HCT116 (cell line): Measurements from ENCODE around the gene UBE3C. TPM values are rescaled to one million over a fixed set of nuclear protein-coding genes. Genes with fewer than 3 reads are reported as not detected.

ENCODE experiments used
- ATAC-seq: fragments of 200-7000 bp; cut with Tn5 transposase; 2 replicates; pipeline ENCODE4 v1.9.1; 2020; ENCODE audit warnings: mild to moderate bottlenecking, moderate library complexity
- BruUV-seq: library from RNA; stranded (reverse); fragments of 400-500 nt; replicated peaks from 2 replicates; lab custom pipeline; 2021; lab: Mats Ljungman, UMichigan
- CTCF ChIA-PET: fragments of 300-600 bp; sonication (Branson Sonifier 250); formaldehyde crosslinking; loops from one replicate; lab custom pipeline; 2021; ENCODE audit warnings: antibody characterized with exemption; lab: Charles Lee
- POLR2A ChIA-PET: fragments of 300-600, 350-600 bp; sonication (Branson Sonifier 250); formaldehyde crosslinking; loops from one replicate; lab custom pipeline; 2021; ENCODE audit warnings: antibody characterized with exemption; lab: Charles Lee
- RAD21 ChIA-PET, 2 experiments: fragments of 300-600 bp; sonication (Branson Sonifier 250); formaldehyde crosslinking; loops; one replicate each; lab custom pipeline; 2023; ENCODE audit warnings: low total read pairs in 2 of 2; ENCODE audit not compliant: uncharacterized antibody in 2 of 2, unreplicated experiment in 2 of 2, low non-redundant PET in 1 of 2; lab: Charles Lee
- DNase-seq: peaks from one replicate; pipeline ENCODE4 v3.0.0-alpha.2; 2010; ENCODE audit warnings: low read depth, low spot score
- H2AFZ ChIP-seq: fragments of 200-600 bp; shearing (Covaris generic), sonication (generic); 2 replicates; pipeline ENCODE4 v1.6.1; 2017; ENCODE audit warnings: low read depth, mixed run types, mixed read lengths, antibody characterized with exemption, low read length; ENCODE audit not compliant: poor library complexity, severe bottlenecking
- H3K27ac ChIP-seq: 2 replicates; pipeline ENCODE4 v1.5.1; 2012; ENCODE audit warnings: low read depth, low read length
- H3K27me3 ChIP-seq: fragments of 200-600 bp; sonication (generic); 2 replicates; pipeline ENCODE4 v1.6.1; 2016; ENCODE audit warnings: mixed run types, low read length, mixed read lengths; ENCODE audit not compliant: insufficient read depth
- H3K36me3 ChIP-seq, 2 experiments: fragments of 200-500 bp in 1 of 2; fragments of 200-600 bp in 1 of 2; sonication (Bioruptor generic) in 1 of 2; sonication (generic) in 1 of 2; 2 replicates each; pipeline versions ENCODE4 v1.5.1 to v1.6.1; 2014 to 2016; ENCODE audit warnings: low read length in 2 of 2, inconsistent platforms in 1 of 2, mixed read lengths in 1 of 2, mixed run types in 1 of 2; ENCODE audit not compliant: insufficient read depth in 2 of 2, control insufficient read depth in 1 of 2
- H3K4me1 ChIP-seq, 2 experiments: fragments of 200-600 bp in 1 of 2; sonication (generic) in 1 of 2; 2 replicates each; pipeline versions ENCODE4 v1.5.1 to v1.6.1; 2012 to 2017; ENCODE audit warnings: low read length in 2 of 2, inconsistent platforms in 1 of 2, mild to moderate bottlenecking in 1 of 2, mixed read lengths in 1 of 2, mixed run types in 1 of 2, moderate library complexity in 1 of 2; ENCODE audit not compliant: insufficient read depth in 2 of 2, control insufficient read depth in 1 of 2
- H3K4me2 ChIP-seq: fragments of 200-600 bp; sonication (generic); 2 replicates; pipeline ENCODE4 v1.6.1; 2017; ENCODE audit warnings: mixed run types, low read length, mixed read lengths
- H3K4me3 ChIP-seq, 2 experiments: fragments of 200-600 bp in 1 of 2; sonication (generic) in 1 of 2; replicated peaks in 1 of 2; 2 replicates each; pipeline ENCODE4 v1.5.1; 2011 to 2016; ENCODE audit warnings: low read length in 2 of 2, control low read depth in 1 of 2, low read depth in 1 of 2, mild to moderate bottlenecking in 1 of 2, mixed read lengths in 1 of 2, mixed run types in 1 of 2
- H3K79me2 ChIP-seq: fragments of 200-600 bp; sonication (generic); 2 replicates; pipeline ENCODE4 v1.6.1; 2017; ENCODE audit warnings: mild to moderate bottlenecking, mixed run types, low read length, moderate library complexity, mixed read lengths; ENCODE audit not compliant: insufficient read depth
- H3K9ac ChIP-seq: fragments of 200-600 bp; sonication (generic); 2 replicates; pipeline ENCODE4 v1.6.1; 2016; ENCODE audit warnings: low read length, mixed read lengths
- H3K9me2 ChIP-seq: fragments of 200-600 bp; sonication (generic), shearing (Covaris generic); 2 replicates; pipeline ENCODE4 v1.6.1; 2017; ENCODE audit warnings: mixed run types, mild to moderate bottlenecking, moderate library complexity; ENCODE audit not compliant: insufficient read depth
- H3K9me3 ChIP-seq, 2 experiments: fragments of 200-500 bp in 1 of 2; fragments of 200-600 bp in 1 of 2; sonication (Bioruptor generic) in 1 of 2; sonication (generic) in 1 of 2; 2 replicates each; pipeline ENCODE4 v1.6.1; 2014 to 2017; ENCODE audit warnings: low read length in 2 of 2, mixed read lengths in 2 of 2, inconsistent platforms in 1 of 2, low read depth in 1 of 2, mild to moderate bottlenecking in 1 of 2, mixed run types in 1 of 2, moderate library complexity in 1 of 2; ENCODE audit not compliant: control insufficient read depth in 1 of 2, insufficient read depth in 1 of 2
- H4K20me1 ChIP-seq: fragments of 200-600 bp; sonication (generic), shearing (Covaris generic); 2 replicates; pipeline ENCODE4 v1.6.1; 2017; ENCODE audit warnings: mixed run types, mild to moderate bottlenecking, moderate library complexity; ENCODE audit not compliant: insufficient read depth
- ATF3 ChIP-seq: IDR thresholded peaks from 2 replicates; pipeline ENCODE4 v1.6.1; 2012
- CBX3 ChIP-seq: IDR thresholded peaks from 2 replicates; pipeline ENCODE4 v1.6.1; 2012; ENCODE audit warnings: low read depth
- CEBPB ChIP-seq: IDR thresholded peaks from 2 replicates; pipeline ENCODE4 v1.6.1; 2012; ENCODE audit warnings: low read depth
- EGR1 ChIP-seq: IDR thresholded peaks from 2 replicates; pipeline ENCODE4 v1.6.1; 2012; ENCODE audit warnings: low read depth
- EZH2 ChIP-seq: fragments of 200-600 bp; sonication (generic); IDR thresholded peaks from 2 replicates; pipeline ENCODE4 v1.6.1; 2017; ENCODE audit warnings: antibody characterized with exemption, mixed run types
- EZH2phosphoT487 ChIP-seq: fragments of 200-600 bp; IDR thresholded peaks from 2 replicates; pipeline ENCODE4 v1.6.1; 2018; ENCODE audit warnings: antibody characterized with exemption, borderline replicate concordance
- MAX ChIP-seq: IDR thresholded peaks from 2 replicates; pipeline ENCODE4 v1.6.1; 2012
- POLR2A ChIP-seq: IDR thresholded peaks from 2 replicates; pipeline ENCODE4 v1.7.0; 2011; ENCODE audit warnings: borderline replicate concordance; ENCODE audit not compliant: insufficient read depth, insufficient read length; ENCODE audit errors: extremely low read depth
- RAD21 ChIP-seq: IDR thresholded peaks from 2 replicates; pipeline ENCODE4 v1.6.1; 2012; ENCODE audit warnings: low read depth, mild to moderate bottlenecking
- SIN3A ChIP-seq: IDR thresholded peaks from 2 replicates; pipeline ENCODE4 v1.6.1; 2012; ENCODE audit warnings: low read depth
- SRF ChIP-seq: IDR thresholded peaks from 2 replicates; pipeline ENCODE4 v1.6.1; 2012; ENCODE audit warnings: low read depth
- YY1 ChIP-seq: IDR thresholded peaks from 2 replicates; pipeline ENCODE4 v1.6.1; 2011; ENCODE audit warnings: low read length, low read depth, moderate library complexity, mild to moderate bottlenecking; ENCODE audit not compliant: insufficient replicate concordance; ENCODE audit errors: extremely low read depth
- intact Hi-C: fragments of 100-400 bp; cut with micrococcal nuclease; formaldehyde crosslinking; loops from 2 replicates; pipeline ENCODE4 v1.10.0; 2022
- total RNA-seq: library from RNA; stranded (reverse); gene quantifications from one replicate; pipeline ENCODE4 v1.2.1, GENCODE V29; 2021; ENCODE audit not compliant: unreplicated experiment
- TF ChIP-seq, protein P1 (sequence below), 3 experiments: fragments of 200-600 bp in 1 of 3; sonication (generic) in 1 of 3; IDR thresholded peaks in 2 of 3; conservative IDR thresholded peaks in 1 of 3; 2 replicates each; pipeline ENCODE4 v1.5.1; 2012 to 2017; ENCODE audit warnings: low read depth in 2 of 3, low read length in 2 of 3, antibody characterized with exemption in 1 of 3, borderline replicate concordance in 1 of 3, control low read depth in 1 of 3, mild to moderate bottlenecking in 1 of 3, mixed read lengths in 1 of 3, mixed run types in 1 of 3, moderate library complexity in 1 of 3; ENCODE audit not compliant: insufficient read depth in 1 of 3

UBE3C gene
- total RNA-seq, 1 experiment from 2014 or later, result 68.3 TPM

DNA sequence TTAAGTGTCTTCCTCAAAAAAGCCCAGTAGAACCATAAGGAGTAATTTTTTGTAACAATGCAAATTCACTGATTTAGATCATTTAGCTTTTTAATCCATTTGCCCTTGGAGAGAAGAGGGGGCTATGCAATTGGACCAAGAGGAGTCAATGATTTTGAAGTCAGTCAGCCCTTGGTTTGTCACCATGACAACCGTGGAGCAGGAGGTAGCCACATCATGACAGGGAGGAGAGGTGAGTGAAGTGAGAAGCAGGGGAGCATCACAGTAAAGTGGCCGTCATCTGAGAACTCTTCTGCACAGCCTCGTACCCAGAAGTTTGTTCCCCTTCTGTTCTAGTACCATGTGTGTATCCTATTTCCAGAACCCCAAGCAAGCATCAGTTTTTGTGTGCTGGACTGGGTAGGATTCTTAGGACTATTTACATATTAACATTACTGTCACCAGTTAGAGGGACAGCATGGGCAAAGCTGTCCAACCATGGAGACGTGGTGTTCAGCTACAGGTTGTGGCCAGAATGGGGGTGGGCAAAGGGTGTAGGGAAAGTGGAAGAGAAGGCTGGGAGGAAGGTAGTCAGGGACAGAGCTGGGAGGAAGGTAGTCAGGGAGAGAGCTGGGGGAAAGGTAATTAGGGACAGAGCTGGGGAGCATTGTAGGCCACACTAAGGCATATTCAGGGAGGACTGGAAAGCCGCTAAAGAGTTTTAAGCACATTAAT lies 13.1 kb downstream of the UBE3C start:
- no peak overlapping the region for H2AFZ ChIP-seq
- no peaks in the 10 kb centered on the region for H3K27me3 ChIP-seq
- ChIA-PET CTCF (no interaction called here), RAD21 (no interaction called here), POLR2A (no interaction called here)
- peaks cover 0 to 7% of the 10 kb centered on the region in 2 experiments; a peak in 1 of 4 replicates for H3K36me3 ChIP-seq
- peaks cover 63% of the 10 kb centered on the region; the same call in 1 of the 2 replicates for H4K20me1 ChIP-seq
- no peaks in the 10 kb centered on the region for H3K9me3 ChIP-seq
- ATAC-seq, result no peak
- no peak overlapping the region for H3K4me3 ChIP-seq
- TF ChIP-seq CEBPB (no peak), EGR1 (no peak), EZH2 (no peak)
- no peaks in the 10 kb centered on the region for H3K9me2 ChIP-seq
- H3K79me2 ChIP-seq, result peaks cover 100% of the 10 kb centered on the region
- H3K4me1 ChIP-seq, result no peaks in the 10 kb centered on the region
- DNase-seq, result no peak
- no peak overlapping the region for H3K9ac ChIP-seq
- H3K27ac ChIP-seq, result no peak overlapping the region
- intact Hi-C loops, result no loop called here
- no TSS peak for BruUV-seq
- no peak overlapping the region for H3K4me2 ChIP-seq

DNA sequence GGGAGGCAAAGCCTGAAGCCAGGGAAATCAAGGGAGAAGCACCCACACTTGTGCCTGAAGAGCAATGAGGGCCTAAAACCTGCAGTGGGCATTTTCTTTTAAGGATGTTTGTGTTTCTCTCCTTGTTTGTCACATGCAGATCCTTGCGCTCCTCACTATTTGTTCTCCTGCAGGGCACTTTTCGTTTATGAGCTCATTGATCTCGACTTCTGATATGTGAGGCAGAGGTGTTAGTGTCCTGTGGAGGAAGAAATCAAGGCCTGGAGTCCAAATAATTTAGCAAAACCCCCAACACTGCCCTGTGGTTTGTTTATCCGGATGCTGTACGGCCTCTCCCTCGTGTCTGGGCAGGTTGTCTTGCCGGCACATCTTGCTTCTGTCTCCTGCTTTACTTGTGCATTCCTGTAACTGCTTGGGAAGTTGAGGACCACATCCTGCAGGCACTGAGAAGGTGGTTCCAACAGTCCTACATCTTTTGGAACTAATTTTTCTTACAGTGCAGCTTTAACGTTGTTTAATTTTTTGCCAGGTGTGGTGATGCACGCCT lies 13.7 kb downstream of the UBE3C start:
- Histone ChIP-seq H3K4me2 (no peak overlapping the region), H3K9ac (no peak overlapping the region), H3K4me1 (0 out of 4 replicates have a peak, but pooled peaks cover 0 to 3% of the 10 kb centered on the region in 2 experiments), H3K9me2 (no peaks in the 10 kb centered on the region), H3K4me3 (no peak overlapping the region), H4K20me1 (peaks cover 65% of the 10 kb centered on the region; the same call in 1 of the 2 replicates), H3K27ac (no peak overlapping the region), H3K27me3 (no peaks in the 10 kb centered on the region), H2AFZ (no peak overlapping the region), H3K36me3 (peaks cover 0 to 3% of the 10 kb centered on the region in 2 experiments; a peak in 1 of 4 replicates), H3K9me3 (no peaks in the 10 kb centered on the region), H3K79me2 (peaks cover 100% of the 10 kb centered on the region)
- no TSS peak for BruUV-seq
- ATAC-seq (no peak), DNase-seq (no peak)
- ChIA-PET RAD21 (no interaction called here), POLR2A (no interaction called here), CTCF (no interaction called here)
- TF ChIP-seq RAD21 (no peak), EZH2phosphoT487 (no peak), ATF3 (no peak), EZH2 (no peak), SRF (no peak), SIN3A (no peak), MAX (no peak), CBX3 (no peak), POLR2A (no peak), YY1 (no peak)
- TF ChIP-seq, protein P1, sequence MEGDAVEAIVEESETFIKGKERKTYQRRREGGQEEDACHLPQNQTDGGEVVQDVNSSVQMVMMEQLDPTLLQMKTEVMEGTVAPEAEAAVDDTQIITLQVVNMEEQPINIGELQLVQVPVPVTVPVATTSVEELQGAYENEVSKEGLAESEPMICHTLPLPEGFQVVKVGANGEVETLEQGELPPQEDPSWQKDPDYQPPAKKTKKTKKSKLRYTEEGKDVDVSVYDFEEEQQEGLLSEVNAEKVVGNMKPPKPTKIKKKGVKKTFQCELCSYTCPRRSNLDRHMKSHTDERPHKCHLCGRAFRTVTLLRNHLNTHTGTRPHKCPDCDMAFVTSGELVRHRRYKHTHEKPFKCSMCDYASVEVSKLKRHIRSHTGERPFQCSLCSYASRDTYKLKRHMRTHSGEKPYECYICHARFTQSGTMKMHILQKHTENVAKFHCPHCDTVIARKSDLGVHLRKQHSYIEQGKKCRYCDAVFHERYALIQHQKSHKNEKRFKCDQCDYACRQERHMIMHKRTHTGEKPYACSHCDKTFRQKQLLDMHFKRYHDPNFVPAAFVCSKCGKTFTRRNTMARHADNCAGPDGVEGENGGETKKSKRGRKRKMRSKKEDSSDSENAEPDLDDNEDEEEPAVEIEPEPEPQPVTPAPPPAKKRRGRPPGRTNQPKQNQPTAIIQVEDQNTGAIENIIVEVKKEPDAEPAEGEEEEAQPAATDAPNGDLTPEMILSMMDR (IDR thresholded peaks at IDR 0.05 in 2 of 3, conservative IDR thresholded peaks at IDR 0.05 in 1 of 3; ENCODE audit: borderline replicate concordance in 1 of 3, insufficient read depth in 1 of 3, low read depth in 2 of 3, low read length in 2 of 3), result no peak
- intact Hi-C loops, result no loop called here
